HG02973 (cell line): ENCODE measurements around the gene LRCOL1.

Experiments
- ATAC-seq: cut with Tn5 transposase; IDR thresholded peaks from one replicate; pipeline ENCODE4 v1.9.1; 2021; ENCODE audit warnings: moderate library complexity; ENCODE audit not compliant: unreplicated experiment

The LRCOL1 gene

GRCh38 chr12:132585177-132585576, 25.2 kb downstream of the LRCOL1 start:
- ATAC-seq, result no peak

GRCh38 chr12:132584429-132584828, 26.0 kb downstream of the LRCOL1 start:
- ATAC-seq, result no peak

GRCh38 chr12:132583736-132584135, 26.6 kb downstream of the LRCOL1 start:
- no peak for ATAC-seq

- no peak for ATAC-seq
Observed at GRCh38 chr12:132583411-132583710, 27.0 kb downstream of the LRCOL1 start.

- ATAC-seq, result no peak
Observed at GRCh38 chr12:132582582-132583410, 27.6 kb downstream of the LRCOL1 start.

GRCh38 chr12:132582058-132582420, 28.3 kb downstream of the LRCOL1 start:
- ATAC-seq, result no peak

GRCh38 chr12:132581348-132582057, 28.9 kb downstream of the LRCOL1 start:
- ATAC-seq, result no peak

GRCh38 chr12:132580701-132581292, 29.6 kb downstream of the LRCOL1 start:
- ATAC-seq, result no peak

GRCh38 chr12:132579744-132580143, 30.6 kb downstream of the LRCOL1 start:
- no peak for ATAC-seq

- ATAC-seq, result no peak
Observed at GRCh38 chr12:132578826-132579225, 31.6 kb downstream of the LRCOL1 start.

GRCh38 chr12:132578118-132578517, 32.3 kb downstream of the LRCOL1 start:
- no peak for ATAC-seq

- ATAC-seq, result no peak
Observed at GRCh38 chr12:132577191-132577920, 33.0 kb downstream of the LRCOL1 start.

- ATAC-seq, result no peak
Observed at GRCh38 chr12:132576701-132577100, 33.7 kb downstream of the LRCOL1 start.

- no peak for ATAC-seq
Observed at GRCh38 chr12:132575661-132576060, 34.7 kb downstream of the LRCOL1 start.

GRCh38 chr12:132574271-132574996, 35.9 kb downstream of the LRCOL1 start:
- no peak for ATAC-seq

GRCh38 chr12:132572801-132573760, 37.3 kb downstream of the LRCOL1 start:
- ATAC-seq, result no peak

- no peak for ATAC-seq
Observed at GRCh38 chr12:132572106-132572505, 38.3 kb downstream of the LRCOL1 start.

GRCh38 chr12:132571598-132571997, 38.8 kb downstream of the LRCOL1 start:
- ATAC-seq, result no peak

GRCh38 chr12:132571051-132571450, 39.3 kb downstream of the LRCOL1 start:
- no peak for ATAC-seq

- no peak for ATAC-seq
Observed at GRCh38 chr12:132570635-132571034, 39.7 kb downstream of the LRCOL1 start.
